HEK293 (cell line): ENCODE measurements around the gene KIAA0232.

Experiments used
- CTCF ChIA-PET: fragments of 350-600 bp; formaldehyde crosslinking; extraction: SDS; loops from one replicate; lab custom pipeline; 2021; ENCODE audit warnings: antibody characterized with exemption; lab: Yijun Ruan, JAX
- POLR2A ChIA-PET: fragments of 300-600 bp; formaldehyde crosslinking; extraction: SDS; loops from one replicate; lab custom pipeline; 2020; ENCODE audit warnings: antibody characterized with exemption, inconsistent platforms; lab: Yijun Ruan, JAX
- H3K27ac ChIP-seq: fragments of 200-500 bp; sonication (Bioruptor generic); 2 replicates; pipeline ENCODE4 v1.5.1; 2014; ENCODE audit warnings: low read depth, low read length, control low read depth, inconsistent platforms; ENCODE audit errors: extremely low read depth
- H3K36me3 ChIP-seq, 2 experiments: fragments of 200-500 bp in 1 of 2; sonication (Bioruptor generic) in 1 of 2; 1 replicate in 1 of 2; 2 replicates in 1 of 2; pipeline ENCODE4 v1.5.1; 2014 to 2017; ENCODE audit warnings: inconsistent platforms in 2 of 2, low read length in 2 of 2; ENCODE audit not compliant: control insufficient read depth in 2 of 2, insufficient read depth in 1 of 2
- H3K4me1 ChIP-seq: fragments of 200-500 bp; sonication (Bioruptor generic); 2 replicates; pipeline ENCODE4 v1.5.1; 2014; ENCODE audit warnings: mild to moderate bottlenecking, low read length, inconsistent platforms; ENCODE audit not compliant: control insufficient read depth, insufficient read depth
- H3K4me3 ChIP-seq: 2 replicates; pipeline ENCODE4 v1.5.1; 2011; ENCODE audit warnings: low read depth, mild to moderate bottlenecking, control low read depth, low read length, moderate library complexity
- H3K9me3 ChIP-seq: fragments of 200-500 bp; sonication (Bioruptor generic); 2 replicates; pipeline ENCODE4 v1.5.1; 2014; ENCODE audit warnings: low read depth, low read length, inconsistent platforms; ENCODE audit not compliant: control insufficient read depth, insufficient read depth
- MYNN ChIP-seq: fragments of 450-650 bp; formaldehyde crosslinking; IDR thresholded peaks from 2 replicates; pipeline ENCODE4 v1.5.1; 2016; ENCODE audit warnings: missing biosample characterization, missing genetic modification characterization, borderline replicate concordance
- SALL2 ChIP-seq: fragments of 450-650 bp; formaldehyde crosslinking; IDR thresholded peaks from 2 replicates; pipeline ENCODE4 v1.5.0; 2017; ENCODE audit warnings: missing biosample characterization, mild to moderate bottlenecking, missing genetic modification characterization, borderline replicate concordance
- SCRT1 ChIP-seq: fragments of 450-650 bp; formaldehyde crosslinking; IDR thresholded peaks from 2 replicates; pipeline ENCODE4 v1.5.1; 2016; ENCODE audit warnings: missing biosample characterization, missing genetic modification characterization, borderline replicate concordance
- ZBTB21 ChIP-seq: fragments of 450-650 bp; formaldehyde crosslinking; IDR thresholded peaks from 2 replicates; pipeline ENCODE4 v1.5.1; 2017; ENCODE audit warnings: missing biosample characterization, missing genetic modification characterization
- ZBTB7A ChIP-seq: fragments of 450-650 bp; formaldehyde crosslinking; IDR thresholded peaks from 2 replicates; pipeline ENCODE4 v1.5.1; 2016; ENCODE audit warnings: low read depth, missing biosample characterization, missing genetic modification characterization
- ZFP3 ChIP-seq: fragments of 450-650 bp; formaldehyde crosslinking; IDR thresholded peaks from 2 replicates; pipeline ENCODE4 v1.5.1; 2016; ENCODE audit warnings: low read depth, missing biosample characterization, missing genetic modification characterization
- ZNF174 ChIP-seq: fragments of 450-650 bp; formaldehyde crosslinking; IDR thresholded peaks from 2 replicates; pipeline ENCODE4 v1.5.0; 2017; ENCODE audit warnings: missing biosample characterization, mild to moderate bottlenecking, missing genetic modification characterization
- ZNF175 ChIP-seq: fragments of 450-650 bp; formaldehyde crosslinking; IDR thresholded peaks from 2 replicates; pipeline ENCODE4 v1.5.1; 2016; ENCODE audit warnings: missing biosample characterization, missing genetic modification characterization
- ZNF221 ChIP-seq: fragments of 450-650 bp; formaldehyde crosslinking; IDR thresholded peaks from 2 replicates; pipeline ENCODE4 v1.5.1; 2017; ENCODE audit warnings: missing biosample characterization, missing genetic modification characterization, borderline replicate concordance
- ZNF223 ChIP-seq: fragments of 450-650 bp; formaldehyde crosslinking; IDR thresholded peaks from 2 replicates; pipeline ENCODE4 v1.5.1; 2016; ENCODE audit warnings: missing biosample characterization, missing genetic modification characterization
- ZNF248 ChIP-seq: fragments of 450-650 bp; formaldehyde crosslinking; IDR thresholded peaks from 2 replicates; pipeline ENCODE4 v1.5.1; 2017; ENCODE audit warnings: missing biosample characterization, missing genetic modification characterization
- ZNF501 ChIP-seq: fragments of 450-650 bp; formaldehyde crosslinking; IDR thresholded peaks from 2 replicates; pipeline ENCODE4 v1.5.1; 2016; ENCODE audit warnings: missing biosample characterization, missing genetic modification characterization
- ZNF76 ChIP-seq: fragments of 450-650 bp; formaldehyde crosslinking; IDR thresholded peaks from 2 replicates; pipeline ENCODE4; 2016; ENCODE audit warnings: low read depth, missing biosample characterization, missing genetic modification characterization, borderline replicate concordance
- ZNF768 ChIP-seq: fragments of 450-650 bp; formaldehyde crosslinking; IDR thresholded peaks from 2 replicates; pipeline ENCODE4 v1.5.1; 2018; ENCODE audit warnings: missing biosample characterization, mild to moderate bottlenecking, missing genetic modification characterization
- ZNF785 ChIP-seq: fragments of 450-650 bp; formaldehyde crosslinking; IDR thresholded peaks from 2 replicates; pipeline ENCODE4 v1.5.1; 2016; ENCODE audit warnings: missing biosample characterization, missing genetic modification characterization
- TF ChIP-seq, protein P1 (sequence below): fragments of 450-650 bp; formaldehyde crosslinking; IDR thresholded peaks from 2 replicates; pipeline ENCODE4; 2016; ENCODE audit warnings: missing biosample characterization, missing genetic modification characterization
- TF ChIP-seq, protein P2 (sequence below): sonication (generic); formaldehyde crosslinking; IDR thresholded peaks from 2 replicates; pipeline ENCODE4 v1.8.1; 2022; ENCODE audit warnings: mild to moderate bottlenecking, moderate library complexity, missing genetic modification reagents
- TF ChIP-seq, protein P3 (sequence below): fragments of 450-650 bp; formaldehyde crosslinking; IDR thresholded peaks from 2 replicates; pipeline ENCODE4 v1.5.1; 2016; ENCODE audit warnings: missing biosample characterization, missing genetic modification characterization
- TF ChIP-seq, protein P4 (sequence below): fragments of 450-650 bp; formaldehyde crosslinking; IDR thresholded peaks from 2 replicates; pipeline ENCODE4 v1.5.1; 2016; ENCODE audit warnings: missing biosample characterization, missing genetic modification characterization
- TF ChIP-seq, protein P5 (sequence below): fragments of 450-650 bp; formaldehyde crosslinking; IDR thresholded peaks from 2 replicates; pipeline ENCODE4 v1.5.1; 2017; ENCODE audit warnings: missing biosample characterization, missing genetic modification characterization

KIAA0232 gene

DNA sequence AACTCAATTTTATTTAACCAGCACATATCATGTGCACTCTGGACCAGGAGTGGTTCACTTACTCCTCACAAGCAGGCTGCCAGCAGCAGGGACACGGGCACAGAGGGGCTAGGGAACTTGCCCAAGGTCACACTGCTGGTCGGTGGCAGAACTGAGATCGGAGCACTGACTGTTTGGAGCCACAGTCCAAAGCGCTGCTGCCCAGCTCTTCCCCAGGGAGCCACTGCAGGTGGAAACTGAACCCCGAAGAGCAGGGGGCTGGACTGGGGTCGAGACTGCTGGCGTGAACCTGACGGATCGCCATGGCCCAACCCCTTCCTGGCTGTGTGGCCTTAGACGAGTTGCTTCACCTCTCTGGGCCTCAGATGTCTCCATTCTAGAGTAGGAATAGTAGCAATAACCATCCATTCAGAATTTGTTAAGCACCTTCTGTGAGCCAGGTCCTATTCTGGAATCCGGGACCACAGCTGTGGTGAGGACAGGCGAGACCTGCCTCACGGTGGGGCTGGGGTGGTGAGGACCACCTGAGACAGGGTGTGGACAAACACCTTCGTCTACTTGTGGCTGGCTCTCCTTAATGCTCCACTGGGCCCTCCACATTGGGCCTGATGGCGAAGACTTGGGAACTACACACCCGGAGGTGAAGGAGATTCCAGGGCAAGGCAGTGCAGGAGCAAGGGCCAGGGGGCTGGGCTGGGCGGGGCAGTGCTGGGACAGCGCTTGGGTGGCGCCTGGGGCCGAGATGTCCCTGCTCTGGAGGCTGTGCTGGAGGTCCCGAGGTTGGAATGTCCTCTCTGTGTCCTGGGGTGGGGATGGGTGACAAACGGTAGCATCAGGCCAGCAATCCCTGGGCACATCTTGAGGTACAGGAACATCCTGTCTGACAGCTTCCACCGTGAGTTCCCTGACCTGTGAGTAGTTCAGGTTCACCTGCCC is 32.0 kb upstream of the KIAA0232 start:
- TF ChIP-seq ZNF175 (tag by site-specific recombination), result no peak
- TF ChIP-seq SCRT1, result no peak
- no peak for TF ChIP-seq ZNF174 (tag by site-specific recombination)
- TF ChIP-seq ZNF501 (tag by site-specific recombination), result no peak
- TF ChIP-seq ZNF248 (tag by site-specific recombination), result no peak
- TF ChIP-seq ZBTB21, result no peak
- no peak for TF ChIP-seq ZNF768 (tag by site-specific recombination)
- TF ChIP-seq ZNF785, result no peak
- no peak for TF ChIP-seq ZNF221 (tag by site-specific recombination)
- no peak for TF ChIP-seq ZBTB7A (tag by site-specific recombination)
- TF ChIP-seq ZNF76 (tag by site-specific recombination), result no peak
- TF ChIP-seq, protein P1, sequence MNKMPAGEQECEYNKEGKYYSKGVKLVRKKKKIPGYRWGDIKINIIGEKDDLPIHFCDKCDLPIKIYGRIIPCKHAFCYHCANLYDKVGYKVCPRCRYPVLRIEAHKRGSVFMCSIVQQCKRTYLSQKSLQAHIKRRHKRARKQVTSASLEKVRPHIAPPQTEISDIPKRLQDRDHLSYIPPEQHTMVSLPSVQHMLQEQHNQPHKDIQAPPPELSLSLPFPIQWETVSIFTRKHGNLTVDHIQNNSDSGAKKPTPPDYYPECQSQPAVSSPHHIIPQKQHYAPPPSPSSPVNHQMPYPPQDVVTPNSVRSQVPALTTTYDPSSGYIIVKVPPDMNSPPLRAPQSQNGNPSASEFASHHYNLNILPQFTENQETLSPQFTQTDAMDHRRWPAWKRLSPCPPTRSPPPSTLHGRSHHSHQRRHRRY (tag by site-specific recombination), result no peak
- TF ChIP-seq, protein P2, sequence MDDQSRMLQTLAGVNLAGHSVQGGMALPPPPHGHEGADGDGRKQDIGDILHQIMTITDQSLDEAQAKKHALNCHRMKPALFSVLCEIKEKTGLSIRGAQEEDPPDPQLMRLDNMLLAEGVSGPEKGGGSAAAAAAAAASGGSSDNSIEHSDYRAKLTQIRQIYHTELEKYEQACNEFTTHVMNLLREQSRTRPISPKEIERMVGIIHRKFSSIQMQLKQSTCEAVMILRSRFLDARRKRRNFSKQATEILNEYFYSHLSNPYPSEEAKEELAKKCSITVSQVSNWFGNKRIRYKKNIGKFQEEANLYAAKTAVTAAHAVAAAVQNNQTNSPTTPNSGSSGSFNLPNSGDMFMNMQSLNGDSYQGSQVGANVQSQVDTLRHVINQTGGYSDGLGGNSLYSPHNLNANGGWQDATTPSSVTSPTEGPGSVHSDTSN (CRISPR knock-in tag), result no peak
- TF ChIP-seq, protein P3, sequence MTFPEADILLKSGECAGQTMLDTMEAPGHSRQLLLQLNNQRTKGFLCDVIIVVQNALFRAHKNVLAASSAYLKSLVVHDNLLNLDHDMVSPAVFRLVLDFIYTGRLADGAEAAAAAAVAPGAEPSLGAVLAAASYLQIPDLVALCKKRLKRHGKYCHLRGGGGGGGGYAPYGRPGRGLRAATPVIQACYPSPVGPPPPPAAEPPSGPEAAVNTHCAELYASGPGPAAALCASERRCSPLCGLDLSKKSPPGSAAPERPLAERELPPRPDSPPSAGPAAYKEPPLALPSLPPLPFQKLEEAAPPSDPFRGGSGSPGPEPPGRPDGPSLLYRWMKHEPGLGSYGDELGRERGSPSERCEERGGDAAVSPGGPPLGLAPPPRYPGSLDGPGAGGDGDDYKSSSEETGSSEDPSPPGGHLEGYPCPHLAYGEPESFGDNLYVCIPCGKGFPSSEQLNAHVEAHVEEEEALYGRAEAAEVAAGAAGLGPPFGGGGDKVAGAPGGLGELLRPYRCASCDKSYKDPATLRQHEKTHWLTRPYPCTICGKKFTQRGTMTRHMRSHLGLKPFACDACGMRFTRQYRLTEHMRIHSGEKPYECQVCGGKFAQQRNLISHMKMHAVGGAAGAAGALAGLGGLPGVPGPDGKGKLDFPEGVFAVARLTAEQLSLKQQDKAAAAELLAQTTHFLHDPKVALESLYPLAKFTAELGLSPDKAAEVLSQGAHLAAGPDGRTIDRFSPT (tag by site-specific recombination), result no peak
- TF ChIP-seq SALL2 (tag by site-specific recombination), result no peak
- TF ChIP-seq ZFP3 (tag by site-specific recombination), result no peak
- no peak for TF ChIP-seq MYNN (tag by site-specific recombination)
- TF ChIP-seq, protein P4, sequence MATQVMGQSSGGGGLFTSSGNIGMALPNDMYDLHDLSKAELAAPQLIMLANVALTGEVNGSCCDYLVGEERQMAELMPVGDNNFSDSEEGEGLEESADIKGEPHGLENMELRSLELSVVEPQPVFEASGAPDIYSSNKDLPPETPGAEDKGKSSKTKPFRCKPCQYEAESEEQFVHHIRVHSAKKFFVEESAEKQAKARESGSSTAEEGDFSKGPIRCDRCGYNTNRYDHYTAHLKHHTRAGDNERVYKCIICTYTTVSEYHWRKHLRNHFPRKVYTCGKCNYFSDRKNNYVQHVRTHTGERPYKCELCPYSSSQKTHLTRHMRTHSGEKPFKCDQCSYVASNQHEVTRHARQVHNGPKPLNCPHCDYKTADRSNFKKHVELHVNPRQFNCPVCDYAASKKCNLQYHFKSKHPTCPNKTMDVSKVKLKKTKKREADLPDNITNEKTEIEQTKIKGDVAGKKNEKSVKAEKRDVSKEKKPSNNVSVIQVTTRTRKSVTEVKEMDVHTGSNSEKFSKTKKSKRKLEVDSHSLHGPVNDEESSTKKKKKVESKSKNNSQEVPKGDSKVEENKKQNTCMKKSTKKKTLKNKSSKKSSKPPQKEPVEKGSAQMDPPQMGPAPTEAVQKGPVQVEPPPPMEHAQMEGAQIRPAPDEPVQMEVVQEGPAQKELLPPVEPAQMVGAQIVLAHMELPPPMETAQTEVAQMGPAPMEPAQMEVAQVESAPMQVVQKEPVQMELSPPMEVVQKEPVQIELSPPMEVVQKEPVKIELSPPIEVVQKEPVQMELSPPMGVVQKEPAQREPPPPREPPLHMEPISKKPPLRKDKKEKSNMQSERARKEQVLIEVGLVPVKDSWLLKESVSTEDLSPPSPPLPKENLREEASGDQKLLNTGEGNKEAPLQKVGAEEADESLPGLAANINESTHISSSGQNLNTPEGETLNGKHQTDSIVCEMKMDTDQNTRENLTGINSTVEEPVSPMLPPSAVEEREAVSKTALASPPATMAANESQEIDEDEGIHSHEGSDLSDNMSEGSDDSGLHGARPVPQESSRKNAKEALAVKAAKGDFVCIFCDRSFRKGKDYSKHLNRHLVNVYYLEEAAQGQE, result no peak
- TF ChIP-seq, protein P5, sequence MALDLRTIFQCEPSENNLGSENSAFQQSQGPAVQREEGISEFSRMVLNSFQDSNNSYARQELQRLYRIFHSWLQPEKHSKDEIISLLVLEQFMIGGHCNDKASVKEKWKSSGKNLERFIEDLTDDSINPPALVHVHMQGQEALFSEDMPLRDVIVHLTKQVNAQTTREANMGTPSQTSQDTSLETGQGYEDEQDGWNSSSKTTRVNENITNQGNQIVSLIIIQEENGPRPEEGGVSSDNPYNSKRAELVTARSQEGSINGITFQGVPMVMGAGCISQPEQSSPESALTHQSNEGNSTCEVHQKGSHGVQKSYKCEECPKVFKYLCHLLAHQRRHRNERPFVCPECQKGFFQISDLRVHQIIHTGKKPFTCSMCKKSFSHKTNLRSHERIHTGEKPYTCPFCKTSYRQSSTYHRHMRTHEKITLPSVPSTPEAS (tag by site-specific recombination), result no peak
- no peak for TF ChIP-seq ZNF223
- ChIA-PET CTCF (no interaction called here), POLR2A (no interaction called here)
- Histone ChIP-seq H3K27ac (no peak overlapping the region), H3K4me1 (no peaks in the 10 kb centered on the region), H3K9me3 (no peaks in the 10 kb centered on the region), H3K36me3 (no peaks in the 10 kb centered on the region), H3K4me3 (no peak overlapping the region)
